ENCODE measurements around the gene POLR2I. TPM values are rescaled to one million over a fixed set of nuclear protein-coding genes. Genes with fewer than 3 reads are reported as not detected.

Gene POLR2I
- total RNA-seq, 1 experiment from 2014 or later = 174 TPM

DNA sequence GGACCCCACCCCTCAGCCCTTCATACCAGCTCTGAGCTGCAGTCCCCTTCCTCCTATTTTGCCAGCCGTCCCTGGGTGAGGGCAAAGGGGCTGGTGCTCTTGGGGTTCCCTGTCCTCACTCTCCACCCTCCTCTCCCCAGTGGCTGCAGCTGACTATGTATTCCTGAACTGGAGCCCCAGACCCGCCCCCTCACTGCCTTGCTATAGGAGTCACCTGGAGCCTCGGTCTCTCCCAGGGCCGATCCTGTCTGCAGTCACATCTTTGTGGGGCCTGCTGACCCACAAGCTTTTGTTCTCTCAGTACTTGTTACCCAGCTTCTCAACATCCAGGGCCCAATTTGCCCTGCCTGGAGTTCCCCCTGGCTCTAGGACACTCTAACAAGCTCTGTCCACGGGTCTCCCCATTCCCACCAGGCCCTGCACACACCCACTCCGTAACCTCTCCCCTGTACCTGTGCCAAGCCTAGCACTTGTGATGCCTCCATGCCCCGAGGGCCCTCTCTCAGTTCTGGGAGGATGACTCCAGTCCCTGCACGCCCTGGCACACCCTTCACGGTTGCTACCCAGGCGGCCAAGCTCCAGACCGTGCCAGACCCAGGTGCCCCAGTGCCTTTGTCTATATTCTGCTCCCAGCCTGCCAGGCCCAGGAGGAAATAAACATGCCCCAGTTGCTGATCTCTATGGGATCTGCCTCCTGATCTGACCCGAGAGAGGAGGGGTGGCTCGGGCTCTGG is 35.2 kb upstream of the POLR2I start:
- Histone ChIP-seq H3K36me3 (ENCODE audit: control insufficient read depth, insufficient read depth, low read length) (peaks cover 8% of the 10 kb centered on the region; the same call in 1 of the 2 replicates), H3K4me1 (ENCODE audit: control insufficient read depth, insufficient read depth, low read length) (no peaks in the 10 kb centered on the region), H3K9me3 (ENCODE audit: control insufficient read depth, insufficient read depth, low read depth, low read length) (no peaks in the 10 kb centered on the region), H3K27me3 (ENCODE audit: control insufficient read depth, insufficient read depth, low read length) (no peaks in the 10 kb centered on the region), H3K4me3 (ENCODE audit: low read depth in 2 of 2, low read length in 2 of 2) (no peak overlapping the region), H3K27ac (ENCODE audit: low read length) (no peak overlapping the region)
- CTCF ChIA-PET = no interaction called here
- in situ Hi-C loops (cut with HindIII; ENCODE audit: low pct_unique_long_range_greater_than_20kb, low sequenced_read_pairs) = no loop called here
- POLR2A ChIA-PET = no interaction called here
- ATAC-seq (no peak), DNase-seq (ENCODE audit: low read depth, low spot score) (no peak)
- TSS peak; percentile 70 for BruUV-seq (replicated peaks)
- intact Hi-C loops (cut with micrococcal nuclease; ENCODE audit: unreplicated experiment) = no loop called here
- TF ChIP-seq, protein P1, sequence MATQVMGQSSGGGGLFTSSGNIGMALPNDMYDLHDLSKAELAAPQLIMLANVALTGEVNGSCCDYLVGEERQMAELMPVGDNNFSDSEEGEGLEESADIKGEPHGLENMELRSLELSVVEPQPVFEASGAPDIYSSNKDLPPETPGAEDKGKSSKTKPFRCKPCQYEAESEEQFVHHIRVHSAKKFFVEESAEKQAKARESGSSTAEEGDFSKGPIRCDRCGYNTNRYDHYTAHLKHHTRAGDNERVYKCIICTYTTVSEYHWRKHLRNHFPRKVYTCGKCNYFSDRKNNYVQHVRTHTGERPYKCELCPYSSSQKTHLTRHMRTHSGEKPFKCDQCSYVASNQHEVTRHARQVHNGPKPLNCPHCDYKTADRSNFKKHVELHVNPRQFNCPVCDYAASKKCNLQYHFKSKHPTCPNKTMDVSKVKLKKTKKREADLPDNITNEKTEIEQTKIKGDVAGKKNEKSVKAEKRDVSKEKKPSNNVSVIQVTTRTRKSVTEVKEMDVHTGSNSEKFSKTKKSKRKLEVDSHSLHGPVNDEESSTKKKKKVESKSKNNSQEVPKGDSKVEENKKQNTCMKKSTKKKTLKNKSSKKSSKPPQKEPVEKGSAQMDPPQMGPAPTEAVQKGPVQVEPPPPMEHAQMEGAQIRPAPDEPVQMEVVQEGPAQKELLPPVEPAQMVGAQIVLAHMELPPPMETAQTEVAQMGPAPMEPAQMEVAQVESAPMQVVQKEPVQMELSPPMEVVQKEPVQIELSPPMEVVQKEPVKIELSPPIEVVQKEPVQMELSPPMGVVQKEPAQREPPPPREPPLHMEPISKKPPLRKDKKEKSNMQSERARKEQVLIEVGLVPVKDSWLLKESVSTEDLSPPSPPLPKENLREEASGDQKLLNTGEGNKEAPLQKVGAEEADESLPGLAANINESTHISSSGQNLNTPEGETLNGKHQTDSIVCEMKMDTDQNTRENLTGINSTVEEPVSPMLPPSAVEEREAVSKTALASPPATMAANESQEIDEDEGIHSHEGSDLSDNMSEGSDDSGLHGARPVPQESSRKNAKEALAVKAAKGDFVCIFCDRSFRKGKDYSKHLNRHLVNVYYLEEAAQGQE (IDR thresholded peaks at IDR 0.05; ENCODE audit: insufficient read depth in 1 of 2, low read depth in 2 of 2, low read length in 1 of 2) = no peak
- TF ChIP-seq, protein P2, sequence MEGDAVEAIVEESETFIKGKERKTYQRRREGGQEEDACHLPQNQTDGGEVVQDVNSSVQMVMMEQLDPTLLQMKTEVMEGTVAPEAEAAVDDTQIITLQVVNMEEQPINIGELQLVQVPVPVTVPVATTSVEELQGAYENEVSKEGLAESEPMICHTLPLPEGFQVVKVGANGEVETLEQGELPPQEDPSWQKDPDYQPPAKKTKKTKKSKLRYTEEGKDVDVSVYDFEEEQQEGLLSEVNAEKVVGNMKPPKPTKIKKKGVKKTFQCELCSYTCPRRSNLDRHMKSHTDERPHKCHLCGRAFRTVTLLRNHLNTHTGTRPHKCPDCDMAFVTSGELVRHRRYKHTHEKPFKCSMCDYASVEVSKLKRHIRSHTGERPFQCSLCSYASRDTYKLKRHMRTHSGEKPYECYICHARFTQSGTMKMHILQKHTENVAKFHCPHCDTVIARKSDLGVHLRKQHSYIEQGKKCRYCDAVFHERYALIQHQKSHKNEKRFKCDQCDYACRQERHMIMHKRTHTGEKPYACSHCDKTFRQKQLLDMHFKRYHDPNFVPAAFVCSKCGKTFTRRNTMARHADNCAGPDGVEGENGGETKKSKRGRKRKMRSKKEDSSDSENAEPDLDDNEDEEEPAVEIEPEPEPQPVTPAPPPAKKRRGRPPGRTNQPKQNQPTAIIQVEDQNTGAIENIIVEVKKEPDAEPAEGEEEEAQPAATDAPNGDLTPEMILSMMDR (IDR thresholded peaks at IDR 0.05) = no peak
- no peak for TF ChIP-seq TCF7L2 (IDR thresholded peaks at IDR 0.05; ENCODE audit: low read depth, low read length)
- TF ChIP-seq POLR2AphosphoS5 (IDR thresholded peaks at IDR 0.05; ENCODE audit: low read depth, low read length) = no peak
- no peak for TF ChIP-seq SIN3A (IDR thresholded peaks at IDR 0.05; ENCODE audit: borderline replicate concordance, insufficient read depth, low read depth, low read length)

DNA sequence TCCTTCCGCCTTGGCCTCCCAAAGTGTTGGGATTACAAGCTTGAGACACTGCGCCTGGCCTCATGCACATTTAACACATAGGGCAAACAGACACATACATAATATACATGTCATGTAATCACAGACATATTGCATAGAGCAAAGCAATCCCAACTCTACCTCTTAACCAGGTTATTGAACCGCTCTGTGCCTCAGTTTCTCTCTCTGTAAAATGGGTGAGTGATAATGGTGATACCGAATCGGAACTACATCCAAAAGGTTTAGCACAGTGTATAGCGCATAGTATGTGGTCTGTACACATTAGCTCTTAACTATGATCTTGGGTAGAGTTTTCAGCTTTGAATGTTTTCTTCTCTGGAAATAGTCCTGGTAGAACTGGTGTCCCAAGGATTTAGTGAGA is 29.9 kb upstream of the POLR2I start:
- Histone ChIP-seq H3K9me3 (ENCODE audit: control insufficient read depth, insufficient read depth, low read depth, low read length) (no peaks in the 10 kb centered on the region), H3K4me3 (ENCODE audit: low read depth in 2 of 2, low read length in 2 of 2) (no peak overlapping the region), H3K27ac (ENCODE audit: low read length) (no peak overlapping the region), H3K27me3 (ENCODE audit: control insufficient read depth, insufficient read depth, low read length) (no peaks in the 10 kb centered on the region), H3K36me3 (ENCODE audit: control insufficient read depth, insufficient read depth, low read length) (peaks cover 17% of the 10 kb centered on the region), H3K4me1 (ENCODE audit: control insufficient read depth, insufficient read depth, low read length) (peaks cover 7% of the 10 kb centered on the region; the same call in 1 of the 2 replicates)
- DNase-seq (ENCODE audit: low read depth, low spot score) = no peak
- no TSS peak for BruUV-seq (replicated peaks)
- TF ChIP-seq, protein P1 (IDR thresholded peaks at IDR 0.05; ENCODE audit: insufficient read depth in 1 of 2, low read depth in 2 of 2, low read length in 1 of 2) = no peak
- TF ChIP-seq TCF7L2 (IDR thresholded peaks at IDR 0.05; ENCODE audit: low read depth, low read length) (no peak), POLR2AphosphoS5 (IDR thresholded peaks at IDR 0.05; ENCODE audit: low read depth, low read length) (no peak; the same call in 1 of the 2 replicates), SIN3A (IDR thresholded peaks at IDR 0.05; ENCODE audit: borderline replicate concordance, insufficient read depth, low read depth, low read length) (no peak)
- TF ChIP-seq, protein P2 (IDR thresholded peaks at IDR 0.05) = no peak
- POLR2A ChIA-PET = no interaction called here
- no peak for ATAC-seq
- CTCF ChIA-PET = no interaction called here
- in situ Hi-C loops (cut with HindIII; ENCODE audit: low pct_unique_long_range_greater_than_20kb, low sequenced_read_pairs) (no loop called here), intact Hi-C loops (cut with micrococcal nuclease; ENCODE audit: unreplicated experiment) (no loop called here)
